ENCODE results near the gene SMARCA2. TPM values are rescaled to one million over a fixed set of nuclear protein-coding genes. Genes with fewer than 3 reads are reported as not detected.

SMARCA2 gene
- total RNA-seq, 4 donors from 2014 or later: 76.7 to 99.0 (median 89.8) TPM

GRCh38 chr9:2153630-2154217, 138.6 kb downstream of the SMARCA2 start:
- no peak for DNase-seq (ENCODE audit: extremely low spot score)
- Histone ChIP-seq H3K36me3 (peaks cover 0 to 2% (median 0%) of the 10 kb centered on the region in 4 donors), H3K4me3 (no peak overlapping the region), H3K9me3 (no peaks in the 10 kb centered on the region), H3K4me1 (peaks cover 12 to 33% (median 21%) of the 10 kb centered on the region in 4 donors), H3K27me3 (no peaks in the 10 kb centered on the region), H3K27ac (replicated peaks in 1 of 4) (no peak overlapping the region)
- TF ChIP-seq POLR2AphosphoS5 (IDR thresholded peaks at IDR 0.05): no peak
- no peak for TF ChIP-seq POLR2A (IDR thresholded peaks at IDR 0.05; ENCODE audit: low read depth)
- TF ChIP-seq CTCF (IDR thresholded peaks at IDR 0.05): no peak
- TF ChIP-seq EP300 (IDR thresholded peaks at IDR 0.05): no peak
- intact Hi-C loops (cut with DNase I): no loop called here
- 44% methylated on average over 2 of the region's 2 CpGs for WGBS

GRCh38 chr9:2154731-2155130, 139.6 kb downstream of the SMARCA2 start:
- no peak for DNase-seq (ENCODE audit: extremely low spot score)
- 81% methylated on average over 3 of the region's 3 CpGs for WGBS
- TF ChIP-seq POLR2AphosphoS5 (IDR thresholded peaks at IDR 0.05) (no peak), CTCF (IDR thresholded peaks at IDR 0.05) (no peak), POLR2A (IDR thresholded peaks at IDR 0.05; ENCODE audit: low read depth) (no peak), EP300 (IDR thresholded peaks at IDR 0.05) (no peak)
- Histone ChIP-seq H3K4me3 (no peak overlapping the region), H3K36me3 (peaks cover 0 to 2% (median 0%) of the 10 kb centered on the region in 4 donors), H3K4me1 (peaks cover 12 to 35% (median 22%) of the 10 kb centered on the region in 4 donors), H3K9me3 (no peaks in the 10 kb centered on the region), H3K27me3 (no peaks in the 10 kb centered on the region), H3K27ac (replicated peaks in 1 of 4) (no peak overlapping the region)
- intact Hi-C loops (cut with DNase I): no loop called here

- no peak overlapping the region for H3K27ac ChIP-seq (replicated peaks in 1 of 4)
- intact Hi-C loops (cut with DNase I): no loop called here
- no peaks in the 10 kb centered on the region for H3K36me3 ChIP-seq
- peaks cover 12 to 47% (median 27%) of the 10 kb centered on the region in 4 donors for H3K4me1 ChIP-seq
- H3K27me3 ChIP-seq: no peaks in the 10 kb centered on the region
- TF ChIP-seq EP300 (IDR thresholded peaks at IDR 0.05): no peak
- 70% methylated on average over 5 of the region's 5 CpGs for WGBS
- H3K4me3 ChIP-seq: no peak overlapping the region
- no peaks in the 10 kb centered on the region for H3K9me3 ChIP-seq
- DNase-seq (ENCODE audit: extremely low spot score): no peak
These were observed 140.8 kb downstream of the SMARCA2 start for GRCh38 chr9:2155966-2156365.

- no peak for TF ChIP-seq POLR2A (IDR thresholded peaks at IDR 0.05; ENCODE audit: low read depth)
- no peak for TF ChIP-seq CTCF (IDR thresholded peaks at IDR 0.05)
- TF ChIP-seq EP300 (IDR thresholded peaks at IDR 0.05): no peak
- TF ChIP-seq POLR2AphosphoS5 (IDR thresholded peaks at IDR 0.05): no peak
- WGBS: 5% methylated on average over 18 of the region's 20 CpGs
- Histone ChIP-seq H3K4me3 (peak overlapping the region; percentile 53 to 62 (median 58)), H3K9me3 (no peaks in the 10 kb centered on the region), H3K27ac (replicated peaks in 1 of 4) (peak overlapping the region; percentile 62 to 82 (median 71)), H3K36me3 (peaks cover 0 to 10% (median 5%) of the 10 kb centered on the region in 4 donors), H3K27me3 (no peaks in the 10 kb centered on the region), H3K4me1 (peaks cover 12 to 50% (median 27%) of the 10 kb centered on the region in 4 donors)
- intact Hi-C loops (cut with DNase I): no loop called here
- no peak for DNase-seq (ENCODE audit: extremely low spot score)
These were observed 142.3 kb downstream of the SMARCA2 start for GRCh38 chr9:2157277-2158110.

GRCh38 chr9:2158111-2158610, 143.0 kb downstream of the SMARCA2 start:
- peak overlapping the region; percentile 53 to 62 (median 58) for H3K4me3 ChIP-seq
- H3K36me3 ChIP-seq: peaks cover 0 to 12% (median 5%) of the 10 kb centered on the region in 4 donors
- H3K27me3 ChIP-seq: no peaks in the 10 kb centered on the region
- peak overlapping the region; percentile 62 to 82 (median 71) for H3K27ac ChIP-seq (replicated peaks in 1 of 4)
- peaks cover 12 to 45% (median 26%) of the 10 kb centered on the region in 4 donors for H3K4me1 ChIP-seq
- intact Hi-C loops (cut with DNase I): no loop called here
- TF ChIP-seq CTCF (IDR thresholded peaks at IDR 0.05) (no peak), EP300 (IDR thresholded peaks at IDR 0.05) (no peak), POLR2AphosphoS5 (IDR thresholded peaks at IDR 0.05) (no peak), POLR2A (IDR thresholded peaks at IDR 0.05; ENCODE audit: low read depth) (no peak)
- 1% methylated on average over 13 of the region's 13 CpGs for WGBS
- no peaks in the 10 kb centered on the region for H3K9me3 ChIP-seq
- no peak for DNase-seq (ENCODE audit: extremely low spot score)

Data from esophagus muscularis mucosa (tissue), 4 donors.